Naive thymus-derived CD8-positive, alpha-beta T cell (primary cell): ENCODE measurements around the gene CLEC3A. TPM values are rescaled to one million over a fixed set of nuclear protein-coding genes. Genes with fewer than 3 reads are reported as not detected.
"Not testable (repeated sequence)": the region's sequence is repeated elsewhere in the genome, so short reads cannot be mapped to it uniquely, and the experiment has no call there.

Source experiments
- ATAC-seq, 2 donors: fragments of 150-1000 bp; cut with Tn5 transposase in 1 of 2; sonication (Bioruptor Pico), chemical (Tn5 transposase) in 1 of 2; 1 replicate in 1 of 2; 2 replicates in 1 of 2; pipeline ENCODE4 v1.10.0; 2021; ENCODE audit warnings: mild to moderate bottlenecking in 2 of 2, moderate library complexity in 2 of 2
- POLR2A ChIA-PET: fragments of 350-600 bp; sonication (Branson Sonifier 250); formaldehyde crosslinking; loops from one replicate; lab custom pipeline; 2021; ENCODE audit warnings: antibody characterized with exemption; lab: Charles Lee
- DNase-seq, 10 donors: peaks; one replicate each; pipeline versions ENCODE4 v3.0.0 to v3.0.0-alpha.2; 2020 to 2022
- H3K27ac Mint-ChIP-seq, 10 donors: one replicate each; pipeline ENCODE4 v1.8.0; 2020 to 2022; ENCODE audit warnings: mild to moderate bottlenecking in 10 of 10, mixed read lengths in 10 of 10, moderate library complexity in 4 of 10, inconsistent platforms in 1 of 10
- H3K27me3 Mint-ChIP-seq, 5 donors: one replicate each; pipeline ENCODE4 v1.8.0; 2021 to 2022; ENCODE audit warnings: mixed read lengths in 5 of 5
- H3K36me3 Mint-ChIP-seq, 3 donors: one replicate each; pipeline ENCODE4 v1.8.0; 2020 to 2022; ENCODE audit warnings: mixed read lengths in 3 of 3, mild to moderate bottlenecking in 2 of 3, inconsistent platforms in 1 of 3
- H3K4me1 Mint-ChIP-seq, 4 donors: one replicate each; pipeline ENCODE4 v1.8.0; 2021 to 2022; ENCODE audit warnings: mixed read lengths in 4 of 4
- H3K4me3 Mint-ChIP-seq, 10 donors: one replicate each; pipeline ENCODE4 v1.8.0; 2020 to 2022; ENCODE audit warnings: mild to moderate bottlenecking in 10 of 10, mixed read lengths in 10 of 10, moderate library complexity in 6 of 10, inconsistent platforms in 1 of 10
- H3K9me3 Mint-ChIP-seq, 9 donors: one replicate each; pipeline ENCODE4 v1.8.0; 2020 to 2022; ENCODE audit warnings: mixed read lengths in 9 of 9, mild to moderate bottlenecking in 3 of 9, inconsistent platforms in 1 of 9, moderate library complexity in 1 of 9
- polyA plus RNA-seq, 3 donors: library from polyadenylated mRNA; unstranded; fragments of 300-500 nt; fragmentation: Illumina TruSeq; gene quantifications; one replicate each; pipeline ENCODE4 v1.2.3, GENCODE V29; 2021
- total RNA-seq, 8 experiments: library from RNA in 2 of 8; stranded (reverse) in 2 of 8; gene quantifications; one replicate each; pipeline ENCODE4 v1.2.3 and lab custom pipeline; 2021 to 2026

Gene CLEC3A
- total RNA-seq (not detected), polyA plus RNA-seq (not detected), total RNA-seq (lab: John Stamatoyannopoulos, UW) (0 reads per million in 6 experiments)

DNA sequence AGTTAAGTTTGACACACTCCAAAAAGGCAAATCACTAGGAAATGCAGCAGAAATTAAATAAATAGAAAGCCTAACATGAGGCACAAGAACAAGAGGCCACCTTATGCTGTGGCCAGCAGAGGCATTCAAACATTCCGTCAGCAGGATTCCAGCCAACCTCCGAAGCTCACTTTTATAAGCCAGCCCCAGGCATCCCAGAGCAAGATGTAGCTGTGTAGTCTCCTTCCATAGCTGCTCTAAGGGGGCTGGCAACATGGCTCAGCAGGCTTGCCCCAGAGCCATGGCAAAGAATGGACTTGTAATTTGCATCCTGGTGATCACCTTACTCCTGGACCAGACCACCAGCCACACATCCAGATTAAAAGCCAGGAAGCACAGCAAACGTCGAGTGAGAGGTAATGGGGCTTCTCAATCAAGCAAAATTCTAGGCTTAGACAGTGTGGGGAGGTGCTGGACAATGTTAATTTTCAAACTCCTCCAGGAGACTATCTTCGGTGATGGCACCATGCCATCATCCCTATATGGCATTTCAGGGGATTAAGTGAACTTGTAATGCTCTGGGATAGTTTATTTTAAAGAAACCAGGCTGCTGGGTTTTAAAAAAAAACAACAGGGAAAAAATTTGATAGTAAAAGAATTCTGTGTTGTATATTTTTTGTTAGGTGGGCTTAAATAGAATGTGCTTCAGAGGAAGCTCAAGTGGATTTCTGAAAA is at the start of gene CLEC3A:
TSS of gene CLEC3A (plus strand) at position 202 of the 714 bp plus-strand sequence. CDS start at position 281, 79 bp downstream.
- no peak within 1 kb of the TSS for H3K4me3 Mint-ChIP-seq
- H3K36me3 Mint-ChIP-seq, result no peaks in the 10 kb centered on the region
- DNase-seq (no peak), ATAC-seq (no peak)
- H3K9me3 Mint-ChIP-seq, result peaks cover 0 to 5% (median 0%) of the 10 kb centered on the region in 9 donors
- H3K27ac Mint-ChIP-seq, result no peak within 1 kb of the TSS
- POLR2A ChIA-PET, result no interaction called here
- peaks cover 0 to 2% (median 0%) of the 10 kb centered on the region in 4 donors for H3K4me1 Mint-ChIP-seq
- H3K27me3 Mint-ChIP-seq, result peaks cover 5 to 30% (median 11%) of the 10 kb centered on the region in 5 donors

DNA sequence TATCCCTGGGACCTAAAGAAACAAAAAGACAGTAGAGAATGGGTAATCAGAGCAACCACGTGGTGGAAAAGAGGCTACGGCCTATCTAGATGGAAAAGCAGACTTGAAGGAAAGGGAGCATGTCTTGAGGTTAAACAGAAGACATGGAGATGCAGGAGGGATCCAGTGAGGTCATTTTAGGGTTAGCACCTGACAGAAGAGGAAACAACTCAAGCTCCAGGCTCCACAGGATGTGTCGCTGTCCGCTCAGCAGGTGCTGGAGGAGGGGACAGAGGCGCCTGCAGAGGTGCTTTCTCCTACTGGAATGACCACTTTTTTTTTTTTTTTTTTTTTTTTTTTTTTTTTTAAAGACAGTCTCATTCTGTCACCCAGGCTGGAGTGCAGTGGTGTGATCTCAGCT is 47.5 kb upstream of the CLEC3A start:
- Mint-ChIP-seq H3K36me3 (no peaks in the 10 kb centered on the region), H3K27me3 (peaks cover 4 to 22% (median 18%) of the 10 kb centered on the region in 5 donors), H3K9me3 (no peaks in the 10 kb centered on the region), H3K27ac (no peak overlapping the region), H3K4me3 (no peak overlapping the region), H3K4me1 (peaks cover 0 to 7% (median 0%) of the 10 kb centered on the region in 4 donors)
- no peak for DNase-seq
- POLR2A ChIA-PET, result no interaction called here
- no peak for ATAC-seq

DNA sequence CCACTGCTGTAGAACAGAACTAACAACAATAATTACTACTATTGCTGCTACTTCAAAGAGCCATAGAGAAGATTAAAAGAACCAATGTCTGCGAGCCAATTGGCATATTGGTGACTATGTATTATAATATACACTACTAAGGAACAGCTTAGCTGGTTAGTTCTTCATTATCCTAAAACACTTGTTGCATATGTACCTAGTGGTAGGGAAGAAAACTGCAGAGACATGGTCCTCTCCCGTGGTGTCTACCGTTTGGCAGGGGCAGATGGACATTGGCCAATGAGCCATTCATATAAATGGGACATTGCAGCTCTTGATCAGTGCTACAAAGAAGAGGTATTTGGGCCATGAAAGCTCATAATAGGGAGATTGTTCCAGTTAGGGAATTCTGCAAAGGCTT is 46.4 kb upstream of the CLEC3A start:
- ATAC-seq (no peak), DNase-seq (no peak)
- no peaks in the 10 kb centered on the region for H3K9me3 Mint-ChIP-seq
- POLR2A ChIA-PET, result no interaction called here
- peaks cover 4 to 23% (median 18%) of the 10 kb centered on the region in 5 donors for H3K27me3 Mint-ChIP-seq
- no peaks in the 10 kb centered on the region for H3K36me3 Mint-ChIP-seq
- peak overlapping the region in 1 of 10 donors; percentile 2 for H3K27ac Mint-ChIP-seq
- peaks cover 0 to 7% (median 0%) of the 10 kb centered on the region in 4 donors for H3K4me1 Mint-ChIP-seq
- no peak overlapping the region for H3K4me3 Mint-ChIP-seq

DNA sequence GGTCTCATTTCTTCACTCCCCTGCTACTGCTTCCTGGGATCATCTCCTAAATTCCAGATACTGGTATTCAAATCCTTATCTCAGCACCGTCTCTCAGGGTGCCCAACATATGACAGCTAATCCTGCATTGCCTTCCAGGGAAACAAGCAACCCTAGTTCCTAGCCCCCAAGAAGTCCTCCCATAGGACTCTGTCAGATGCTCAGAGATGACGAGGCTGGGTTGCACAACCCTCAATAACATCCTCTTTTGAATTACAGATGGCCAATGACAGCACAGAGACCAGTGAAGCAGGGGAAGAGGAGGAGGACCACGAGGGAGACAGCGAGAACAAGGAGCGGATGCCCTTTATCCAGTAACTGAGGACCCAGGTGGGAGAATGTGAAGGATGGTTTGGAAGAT is 45.0 kb upstream of the CLEC3A start:
- POLR2A ChIA-PET, result no interaction called here
- Mint-ChIP-seq H3K27ac (no peak overlapping the region), H3K4me1 (no peaks in the 10 kb centered on the region)

DNA sequence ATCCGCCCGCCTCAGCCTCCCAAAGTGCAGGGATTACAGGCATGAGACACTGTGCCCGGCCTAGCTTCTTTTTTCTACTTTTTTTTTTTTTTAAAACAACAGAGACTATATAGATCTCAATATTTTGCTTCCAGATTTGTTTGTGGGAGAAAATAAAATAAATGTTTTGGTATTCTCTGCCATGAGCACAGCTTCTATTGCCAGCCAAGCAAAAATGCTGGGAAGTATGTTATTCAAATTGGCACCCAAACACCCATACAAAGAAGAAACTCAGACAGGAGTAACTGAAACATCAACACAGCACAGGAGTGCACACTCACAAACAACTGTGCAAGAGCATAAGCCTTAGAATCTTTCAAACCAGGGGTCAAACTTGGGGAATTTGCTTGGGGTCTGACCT is 37.2 kb upstream of the CLEC3A start:
- Mint-ChIP-seq H3K9me3 (no peaks in the 10 kb centered on the region), H3K36me3 (no peaks in the 10 kb centered on the region), H3K4me1 (no peaks in the 10 kb centered on the region), H3K4me3 (no peak overlapping the region), H3K27ac (no peak overlapping the region), H3K27me3 (peaks cover 0 to 19% (median 12%) of the 10 kb centered on the region in 5 donors)
- no peak for ATAC-seq
- DNase-seq, result no peak
- POLR2A ChIA-PET, result no interaction called here

More for the DNA sequence above, 45.0 kb upstream of the CLEC3A start:
- no peak for ATAC-seq
- DNase-seq, result no peak
- H3K36me3 Mint-ChIP-seq, result no peaks in the 10 kb centered on the region
- no peak overlapping the region for H3K4me3 Mint-ChIP-seq
- no peaks in the 10 kb centered on the region for H3K9me3 Mint-ChIP-seq
- H3K27me3 Mint-ChIP-seq, result peaks cover 2 to 18% (median 10%) of the 10 kb centered on the region in 5 donors

- ATAC-seq (no peak), DNase-seq (no peak)
- Mint-ChIP-seq H3K9me3 (no peaks in the 10 kb centered on the region), H3K27me3 (peaks cover 2 to 19% (median 11%) of the 10 kb centered on the region in 5 donors), H3K4me1 (no peaks in the 10 kb centered on the region), H3K4me3 (no peak overlapping the region), H3K36me3 (no peaks in the 10 kb centered on the region), H3K27ac (no peak overlapping the region)
- POLR2A ChIA-PET, result no interaction called here
These were observed 36.2 kb upstream of the CLEC3A start for GRCh38 chr16:77986011-77986740.

- Mint-ChIP-seq H3K27me3 (peaks cover 2 to 18% (median 11%) of the 10 kb centered on the region in 5 donors), H3K9me3 (no peaks in the 10 kb centered on the region), H3K27ac (no peak overlapping the region), H3K4me1 (no peaks in the 10 kb centered on the region), H3K4me3 (no peak overlapping the region), H3K36me3 (no peaks in the 10 kb centered on the region)
- POLR2A ChIA-PET, result no interaction called here
- DNase-seq (no peak), ATAC-seq (no peak)
These were observed 34.5 kb upstream of the CLEC3A start for GRCh38 chr16:77987810-77988209.

DNA sequence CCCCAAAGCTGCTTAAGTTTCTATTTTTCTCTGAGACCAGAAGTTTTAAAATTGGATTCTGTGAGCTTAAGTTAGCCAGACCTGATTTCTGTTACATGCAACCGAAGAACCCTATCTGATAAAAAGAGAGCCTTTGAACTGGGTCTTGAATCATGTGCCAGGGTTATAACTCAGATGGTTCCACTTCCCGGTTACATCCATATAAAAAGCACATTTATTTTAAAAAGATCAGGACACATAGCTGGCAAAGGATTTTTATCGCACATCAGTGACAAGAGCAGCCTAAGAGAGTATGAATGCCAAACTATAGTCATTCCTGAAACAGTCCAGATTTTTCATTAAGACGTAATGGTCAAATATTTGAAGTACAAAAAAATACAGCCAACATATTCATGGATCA is 32.5 kb upstream of the CLEC3A start:
- no peak for ATAC-seq
- POLR2A ChIA-PET, result no interaction called here
- no peak overlapping the region for H3K4me3 Mint-ChIP-seq

DNA sequence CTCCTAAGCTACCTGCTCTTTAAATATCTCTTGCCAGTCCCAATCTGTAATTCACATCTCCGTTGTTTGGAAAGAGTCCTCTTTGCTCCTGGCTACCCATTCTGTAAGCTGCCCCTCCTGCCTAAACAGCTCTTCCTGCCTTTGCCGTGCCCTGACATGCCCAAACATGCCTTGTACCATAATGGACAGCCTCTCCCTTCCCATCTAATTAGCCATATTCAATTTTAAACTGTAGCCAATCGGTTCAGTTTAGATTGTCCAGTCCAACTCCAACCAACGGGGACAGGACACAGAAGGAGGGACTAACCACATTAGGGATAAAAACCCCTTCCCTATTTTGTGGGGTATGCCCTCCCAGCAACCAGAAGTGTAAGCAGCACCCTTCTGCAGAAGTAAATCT is 30.6 kb upstream of the CLEC3A start:
- H3K36me3 Mint-ChIP-seq, result peaks cover 0 to 6% (median 0%) of the 10 kb centered on the region in 3 donors
- no peaks in the 10 kb centered on the region for H3K4me1 Mint-ChIP-seq
- H3K27ac Mint-ChIP-seq, result no peak overlapping the region
- peaks cover 5 to 31% (median 8%) of the 10 kb centered on the region in 5 donors for H3K27me3 Mint-ChIP-seq
- no peak overlapping the region for H3K4me3 Mint-ChIP-seq
- peaks cover 0 to 20% (median 6%) of the 10 kb centered on the region in 9 donors for H3K9me3 Mint-ChIP-seq
- ATAC-seq (no peak), DNase-seq (no peak)
- POLR2A ChIA-PET, result no interaction called here

More for the DNA sequence above, 32.5 kb upstream of the CLEC3A start:
- peaks cover 5 to 31% (median 10%) of the 10 kb centered on the region in 5 donors for H3K27me3 Mint-ChIP-seq
- no peak for DNase-seq
- H3K27ac Mint-ChIP-seq, result no peak overlapping the region
- no peaks in the 10 kb centered on the region for H3K36me3 Mint-ChIP-seq
- no peaks in the 10 kb centered on the region for H3K4me1 Mint-ChIP-seq
- H3K9me3 Mint-ChIP-seq, result peaks cover 0 to 2% (median 0%) of the 10 kb centered on the region in 9 donors

DNA sequence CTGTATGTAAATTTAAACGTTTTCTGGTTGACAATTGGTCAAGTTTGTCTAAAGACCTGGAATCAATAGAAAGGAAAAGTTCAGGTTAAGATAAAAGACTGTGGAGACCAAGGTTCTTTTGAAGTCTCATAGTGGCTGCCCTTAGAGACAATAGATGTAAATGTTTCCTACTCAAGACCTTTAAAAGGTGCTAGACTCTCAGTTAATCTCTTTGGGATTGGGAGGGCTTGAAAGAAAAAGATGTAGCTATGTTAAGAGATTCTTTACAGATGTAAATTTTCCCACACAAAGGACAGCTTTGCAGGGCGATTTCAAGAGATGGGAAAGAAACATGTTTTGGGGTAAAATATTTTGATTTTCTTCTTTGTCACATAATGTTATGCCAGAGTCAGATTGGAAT is 30.0 kb upstream of the CLEC3A start:
- H3K4me3 Mint-ChIP-seq, DNase-seq, ATAC-seq, H3K4me1 Mint-ChIP-seq, H3K36me3 Mint-ChIP-seq, POLR2A ChIA-PET, H3K27ac Mint-ChIP-seq: not testable (repeated sequence)
- peaks cover 5 to 31% (median 8%) of the 10 kb centered on the region in 5 donors for H3K27me3 Mint-ChIP-seq
- H3K9me3 Mint-ChIP-seq, result peaks cover 0 to 20% (median 9%) of the 10 kb centered on the region in 9 donors

GRCh38 chr16:77993111-77993985 is 29.0 kb upstream of the CLEC3A start:
- Mint-ChIP-seq H3K4me3 (no peak overlapping the region), H3K27me3 (peaks cover 5 to 34% (median 6%) of the 10 kb centered on the region in 5 donors), H3K9me3 (peaks cover 0 to 22% (median 9%) of the 10 kb centered on the region in 9 donors), H3K36me3 (peaks cover 0 to 6% (median 0%) of the 10 kb centered on the region in 3 donors), H3K4me1 (no peaks in the 10 kb centered on the region), H3K27ac (no peak overlapping the region)
- DNase-seq, result no peak
- POLR2A ChIA-PET, result no interaction called here
- ATAC-seq, result no peak

DNA sequence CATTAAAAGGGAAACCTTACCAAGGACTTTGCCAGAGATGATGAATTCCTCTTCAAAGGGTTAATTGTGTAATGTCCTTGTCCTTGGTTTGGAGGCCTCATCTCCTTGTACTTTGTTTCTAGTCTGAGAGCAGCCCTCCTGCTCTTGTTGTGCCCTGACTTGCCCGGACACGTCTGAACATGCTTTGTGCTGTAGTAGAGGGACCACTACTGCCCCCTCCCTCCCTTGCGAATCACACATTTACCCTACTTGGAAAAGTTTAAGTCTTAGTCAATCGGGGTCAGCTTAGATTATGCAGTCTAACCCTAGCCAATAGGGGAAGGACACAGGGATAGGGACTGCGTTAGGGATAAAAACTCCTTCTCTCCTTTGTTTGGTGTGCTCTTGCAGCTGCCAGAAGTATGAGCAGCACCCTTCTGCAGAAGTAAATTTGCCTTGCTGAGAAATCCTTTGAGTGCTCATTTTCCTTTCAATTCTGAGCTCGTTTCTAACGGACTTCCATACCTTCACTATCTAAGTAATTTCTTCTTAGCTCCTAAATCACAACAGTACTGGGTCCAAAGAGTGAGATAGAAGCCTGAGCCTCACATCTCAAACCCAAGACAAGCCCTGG is 26.4 kb upstream of the CLEC3A start:
- no peak overlapping the region for H3K27ac Mint-ChIP-seq
- no peaks in the 10 kb centered on the region for H3K4me1 Mint-ChIP-seq
- H3K27me3 Mint-ChIP-seq, result peaks cover 5 to 38% (median 11%) of the 10 kb centered on the region in 5 donors
- ATAC-seq (no peak), DNase-seq (no peak)
- H3K9me3 Mint-ChIP-seq, result peaks cover 0 to 22% (median 9%) of the 10 kb centered on the region in 9 donors
- POLR2A ChIA-PET, result no interaction called here
- no peak overlapping the region for H3K4me3 Mint-ChIP-seq
- peaks cover 0 to 6% (median 0%) of the 10 kb centered on the region in 3 donors for H3K36me3 Mint-ChIP-seq
